ENCODE data around the gene UNC13D. TPM values are rescaled to one million over a fixed set of nuclear protein-coding genes. Genes with fewer than 3 reads are reported as not detected.

UNC13D gene
- total and polyA plus RNA-seq, 3 experiments from 2014 or later, result 90.3 to 154 (median 143) TPM

DNA sequence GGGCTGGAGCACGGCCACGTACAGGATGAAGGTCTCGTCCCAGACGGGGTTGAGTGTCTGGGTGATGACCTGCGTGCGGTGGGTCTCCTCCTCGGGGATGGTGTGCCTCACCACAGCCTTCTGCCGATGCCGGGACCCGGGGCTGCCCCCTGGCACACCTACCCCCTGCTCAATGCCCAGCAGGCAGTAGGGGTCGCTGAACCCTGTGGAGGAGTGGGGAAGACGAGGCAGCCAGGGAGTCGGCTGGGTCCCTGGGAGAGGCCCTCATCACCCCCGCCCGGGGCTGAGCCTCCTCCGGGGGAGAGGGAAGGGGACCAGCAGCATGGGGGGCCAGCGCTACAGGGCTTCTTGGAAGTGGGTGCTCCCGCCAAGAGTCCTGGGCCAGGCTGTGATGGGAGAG is 1.8 kb downstream of the UNC13D start:
- Mint-ChIP-seq H3K27me3 (no peaks in the 10 kb centered on the region), H3K4me3 (peak overlapping the region in 6 of 7 donors; percentile 92 to 98 (median 94)), H3K9me3 (no peaks in the 10 kb centered on the region), H3K4me1 (peaks cover 5 to 36% (median 11%) of the 10 kb centered on the region in 3 donors), H3K27ac (peak overlapping the region in 7 of 8 donors; percentile 53 to 92 (median 70)), H3K36me3 (peaks cover 0 to 69% (median 0%) of the 10 kb centered on the region in 3 donors)
- no peak for DNase-seq
- POLR2A ChIA-PET, result interaction anchor here (1.0 to 4.9 kb wide), 4 partner anchors 9 to 15 kb away, joined by 3 to 61 read pairs (median 12); partner anchors contain the start of gene WBP2
- peaks cover 19% of the 10 kb centered on the region for H3K36me3 ChIP-seq (ENCODE audit: insufficient read depth, low read length)
- peaks cover 28% of the 10 kb centered on the region for H3K4me1 ChIP-seq (ENCODE audit: insufficient read depth, low read length)
- peak overlapping the region; percentile 91 for H3K4me3 ChIP-seq (ENCODE audit: low read length)
- peak overlapping the region; percentile 89 for H3K27ac ChIP-seq (ENCODE audit: low read depth, low read length)
- CTCF ChIA-PET, result interaction anchor here (0.8 to 5.6 kb wide), 2 partner anchors 12 to 95 kb away, joined by 3 to 38 read pairs; partner anchors contain the start of gene WBP2
- H3K9me3 ChIP-seq (ENCODE audit: low read length), result no peaks in the 10 kb centered on the region
- H3K27me3 ChIP-seq (ENCODE audit: insufficient read depth, low read length, poor library complexity, severe bottlenecking), result no peaks in the 10 kb centered on the region

DNA sequence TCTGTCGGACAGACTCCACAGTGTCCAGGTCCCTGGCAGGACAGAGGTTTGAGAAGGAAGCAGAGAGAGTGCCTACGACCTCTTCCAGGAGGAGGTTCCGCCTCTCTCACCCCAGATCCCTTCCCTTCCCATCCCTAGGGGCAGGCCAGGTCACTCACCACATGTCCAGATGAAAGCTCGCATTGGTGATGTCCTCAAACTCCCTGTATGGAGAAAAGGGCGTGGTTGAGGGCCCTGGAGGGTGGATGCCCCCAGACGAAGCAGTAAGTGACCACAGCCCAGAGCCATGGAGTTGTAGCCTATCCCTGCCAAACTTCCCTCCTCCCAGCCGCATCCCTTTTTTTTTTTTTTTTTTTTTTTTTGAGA is 3.4 kb downstream of the UNC13D start:
- Mint-ChIP-seq H3K4me1 (peaks cover 5 to 36% (median 9%) of the 10 kb centered on the region in 3 donors), H3K9me3 (no peaks in the 10 kb centered on the region), H3K4me3 (peak overlapping the region in 3 of 7 donors; percentile 43 to 63 (median 56)), H3K27me3 (no peaks in the 10 kb centered on the region), H3K27ac (peak overlapping the region in 2 of 8 donors; percentile 33 to 75), H3K36me3 (peaks cover 0 to 63% (median 0%) of the 10 kb centered on the region in 3 donors)
- no peak for DNase-seq
- Histone ChIP-seq H3K36me3 (ENCODE audit: insufficient read depth, low read length) (peaks cover 31% of the 10 kb centered on the region), H3K27me3 (ENCODE audit: insufficient read depth, low read length, poor library complexity, severe bottlenecking) (no peaks in the 10 kb centered on the region), H3K27ac (ENCODE audit: low read depth, low read length) (no peak overlapping the region), H3K4me3 (ENCODE audit: low read length) (no peak overlapping the region), H3K9me3 (ENCODE audit: low read length) (no peaks in the 10 kb centered on the region), H3K4me1 (ENCODE audit: insufficient read depth, low read length) (peaks cover 27% of the 10 kb centered on the region)
- CTCF ChIA-PET, result interaction anchor here (1.3 to 1.5 kb wide), 2 partner anchors 26 to 58 kb away, joined by 3 to 4 read pairs; no protein-coding TSS in a partner anchor
- POLR2A ChIA-PET, result interaction anchor here (0.7 to 0.8 kb wide), 2 partner anchors 12 to 64 kb away, joined by 3 to 6 read pairs; no protein-coding TSS in a partner anchor

DNA sequence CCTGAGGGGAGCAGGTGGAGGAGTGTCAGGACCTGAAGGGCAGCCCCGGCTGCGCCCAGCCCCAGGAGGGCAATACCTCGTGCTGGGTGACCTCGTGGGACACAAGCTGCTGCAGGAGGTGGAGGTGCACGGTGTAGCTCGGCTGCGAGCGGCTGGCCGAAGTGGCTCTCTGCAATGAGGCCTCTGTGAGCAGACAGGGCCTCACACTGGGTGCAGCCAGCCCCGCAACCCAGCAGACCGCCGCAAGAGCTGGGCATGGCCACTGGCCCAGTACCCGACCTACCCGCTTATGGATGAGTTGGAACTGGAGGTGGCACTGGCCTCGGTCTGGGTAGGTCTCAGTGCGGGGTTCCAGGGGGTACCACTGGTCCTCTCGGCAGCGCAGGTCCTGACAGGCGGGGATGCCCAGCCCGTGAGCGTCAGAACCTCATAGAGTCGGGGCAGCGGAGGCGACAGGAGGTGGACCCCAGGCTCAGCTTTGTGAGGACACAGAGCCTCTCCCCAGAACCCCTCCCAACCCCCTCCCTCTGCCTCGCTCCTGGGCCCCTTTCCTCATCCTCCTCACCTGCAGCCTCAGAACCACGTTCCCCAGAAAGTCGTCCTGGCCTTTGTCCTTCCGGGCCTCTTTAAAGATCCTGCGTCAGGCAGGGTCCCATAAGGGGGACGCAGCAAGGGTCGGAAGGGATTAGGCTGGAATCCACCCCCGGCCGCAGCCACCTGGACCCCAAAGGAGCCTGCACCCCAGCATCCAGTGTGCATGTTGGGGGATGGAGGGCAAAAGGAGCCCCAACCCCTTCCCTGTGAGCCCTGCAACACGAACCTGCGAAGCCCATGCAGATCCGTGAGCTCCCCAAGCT is 4.0 kb downstream of the UNC13D start:
- no peaks in the 10 kb centered on the region for H3K27me3 ChIP-seq (ENCODE audit: insufficient read depth, low read length, poor library complexity, severe bottlenecking)
- no peaks in the 10 kb centered on the region for H3K9me3 ChIP-seq (ENCODE audit: low read length)
- POLR2A ChIA-PET, result interaction anchor here (0.7 to 1.0 kb wide), 4 partner anchors 8 to 87 kb away, joined by 3 to 7 read pairs (median 4); no protein-coding TSS in a partner anchor
- H3K4me3 ChIP-seq (ENCODE audit: low read length), result no peak overlapping the region
- Mint-ChIP-seq H3K36me3 (peaks cover 0 to 60% (median 0%) of the 10 kb centered on the region in 3 donors), H3K9me3 (no peaks in the 10 kb centered on the region), H3K4me3 (no peak overlapping the region), H3K27ac (peak overlapping the region in 3 of 8 donors; percentile 33 to 52 (median 41)), H3K4me1 (peaks cover 5 to 32% (median 7%) of the 10 kb centered on the region in 3 donors), H3K27me3 (no peaks in the 10 kb centered on the region)
- CTCF ChIA-PET, result interaction anchor here (1.2 to 1.5 kb wide), 3 partner anchors 8 to 57 kb away, joined by 3 to 4 read pairs (median 4); no protein-coding TSS in a partner anchor
- no peak for DNase-seq
- peaks cover 22% of the 10 kb centered on the region for H3K4me1 ChIP-seq (ENCODE audit: insufficient read depth, low read length)
- peaks cover 37% of the 10 kb centered on the region for H3K36me3 ChIP-seq (ENCODE audit: insufficient read depth, low read length)
- no peak overlapping the region for H3K27ac ChIP-seq (ENCODE audit: low read depth, low read length)

DNA sequence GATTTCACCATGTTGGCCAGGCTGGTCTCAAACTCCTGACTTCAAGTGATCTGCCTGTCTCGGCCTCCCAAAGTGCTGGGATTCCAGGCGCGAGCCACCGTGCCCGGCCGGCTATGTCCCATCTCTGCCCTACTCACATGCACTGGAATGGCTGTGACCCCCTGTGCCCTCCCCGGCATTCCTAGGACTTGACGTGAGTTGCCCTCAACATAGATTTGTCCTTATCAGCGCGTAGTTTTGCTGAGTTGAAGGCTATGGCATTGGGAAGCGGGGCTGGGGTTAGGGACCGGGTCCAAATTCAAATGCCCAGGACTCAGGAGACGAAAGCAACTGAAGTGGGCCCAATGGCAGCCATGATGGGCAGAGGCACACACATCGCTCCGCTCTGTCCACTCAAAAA is 5.8 kb downstream of the UNC13D start:
- Mint-ChIP-seq H3K9me3 (no peaks in the 10 kb centered on the region), H3K27ac (peak overlapping the region in 5 of 8 donors; percentile 32 to 93 (median 63)), H3K4me3 (no peak overlapping the region), H3K4me1 (peaks cover 17 to 37% (median 17%) of the 10 kb centered on the region in 3 donors), H3K36me3 (peaks cover 0 to 73% (median 3%) of the 10 kb centered on the region in 3 donors), H3K27me3 (no peaks in the 10 kb centered on the region)
- Histone ChIP-seq H3K4me1 (ENCODE audit: insufficient read depth, low read length) (peaks cover 30% of the 10 kb centered on the region), H3K4me3 (ENCODE audit: low read length) (no peak overlapping the region), H3K27ac (ENCODE audit: low read depth, low read length) (no peak overlapping the region), H3K9me3 (ENCODE audit: low read length) (no peaks in the 10 kb centered on the region), H3K27me3 (ENCODE audit: insufficient read depth, low read length, poor library complexity, severe bottlenecking) (no peaks in the 10 kb centered on the region), H3K36me3 (ENCODE audit: insufficient read depth, low read length) (peaks cover 55% of the 10 kb centered on the region)
- CTCF ChIA-PET, result interaction anchor here (1.6 kb wide), 1 partner anchor 11 kb away, joined by 3 read pairs; no protein-coding TSS in a partner anchor
- POLR2A ChIA-PET, result no interaction called here
- no peak for DNase-seq

DNA sequence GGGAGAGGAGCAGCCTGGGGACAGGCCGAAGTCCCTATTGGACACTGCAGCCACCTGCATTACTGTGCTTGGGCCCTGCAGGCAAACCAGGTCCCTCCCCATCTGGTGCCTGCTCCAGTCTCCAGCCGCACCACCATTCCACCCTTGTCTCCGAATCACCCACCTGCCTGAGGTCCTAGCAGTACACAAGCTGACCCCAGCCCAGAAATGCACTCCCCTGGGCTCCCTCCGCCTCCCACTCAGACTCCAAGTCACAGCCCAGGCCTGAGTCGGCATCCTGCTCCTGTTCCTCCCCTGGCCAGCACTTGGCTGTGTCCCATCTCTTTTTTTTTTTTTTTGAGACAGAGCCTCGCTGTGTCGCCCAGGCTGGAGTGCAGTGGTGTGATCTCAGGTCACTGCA is 6.3 kb downstream of the UNC13D start:
- peaks cover 34% of the 10 kb centered on the region for H3K4me1 ChIP-seq (ENCODE audit: insufficient read depth, low read length)
- CTCF ChIA-PET, result interaction anchor here (1.6 kb wide), 1 partner anchor 12 kb away, joined by 3 read pairs; no protein-coding TSS in a partner anchor
- no peak overlapping the region for H3K4me3 ChIP-seq (ENCODE audit: low read length)
- no peak overlapping the region for H3K27ac ChIP-seq (ENCODE audit: low read depth, low read length)
- no peaks in the 10 kb centered on the region for H3K27me3 Mint-ChIP-seq
- peaks cover 0 to 74% (median 4%) of the 10 kb centered on the region in 3 donors for H3K36me3 Mint-ChIP-seq
- no peaks in the 10 kb centered on the region for H3K27me3 ChIP-seq (ENCODE audit: insufficient read depth, low read length, poor library complexity, severe bottlenecking)
- H3K36me3 ChIP-seq (ENCODE audit: insufficient read depth, low read length), result peaks cover 56% of the 10 kb centered on the region
- no peaks in the 10 kb centered on the region for H3K9me3 ChIP-seq (ENCODE audit: low read length)
- peaks cover 18 to 39% (median 22%) of the 10 kb centered on the region in 3 donors for H3K4me1 Mint-ChIP-seq
- peak overlapping the region in 6 of 8 donors; percentile 52 to 93 (median 68) for H3K27ac Mint-ChIP-seq
- POLR2A ChIA-PET, result no interaction called here
- no peak for DNase-seq
- no peak overlapping the region for H3K4me3 Mint-ChIP-seq
- no peaks in the 10 kb centered on the region for H3K9me3 Mint-ChIP-seq

DNA sequence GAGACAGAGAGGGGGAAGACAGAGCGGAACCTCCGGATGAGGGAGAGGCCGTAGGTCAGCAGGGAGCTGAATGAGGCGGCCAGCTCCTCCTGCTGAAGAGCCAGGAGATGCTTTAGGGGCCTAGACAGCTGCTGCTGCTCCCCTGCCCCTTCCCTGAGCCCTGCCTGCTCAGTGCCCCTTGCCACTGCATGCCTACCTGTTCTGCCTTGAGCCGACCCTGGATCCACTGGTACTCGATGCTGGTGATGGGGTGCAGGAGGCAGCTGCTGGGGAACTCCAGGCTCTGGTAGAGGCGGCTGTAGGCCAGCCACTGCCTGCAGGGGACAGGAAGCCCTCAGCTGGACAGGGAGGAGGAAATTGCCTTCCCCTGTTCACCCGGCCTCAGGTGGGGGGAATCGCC is 7.6 kb downstream of the UNC13D start:
- no peak for DNase-seq
- no peak overlapping the region for H3K4me3 ChIP-seq (ENCODE audit: low read length)
- Mint-ChIP-seq H3K27me3 (no peaks in the 10 kb centered on the region), H3K9me3 (no peaks in the 10 kb centered on the region), H3K4me1 (peaks cover 25 to 47% (median 27%) of the 10 kb centered on the region in 3 donors), H3K4me3 (no peak overlapping the region), H3K27ac (peak overlapping the region in 1 of 8 donors; percentile 88), H3K36me3 (peaks cover 0 to 75% (median 4%) of the 10 kb centered on the region in 3 donors)
- H3K4me1 ChIP-seq (ENCODE audit: insufficient read depth, low read length), result peaks cover 36% of the 10 kb centered on the region
- POLR2A ChIA-PET, result interaction anchor here (0.6 to 0.7 kb wide), 2 partner anchors 10 to 33 kb away, joined by 3 to 4 read pairs; no protein-coding TSS in a partner anchor
- no peak overlapping the region for H3K27ac ChIP-seq (ENCODE audit: low read depth, low read length)
- H3K36me3 ChIP-seq (ENCODE audit: insufficient read depth, low read length), result peaks cover 51% of the 10 kb centered on the region
- CTCF ChIA-PET, result interaction anchor here (1.0 to 1.6 kb wide), 3 partner anchors 13 to 83 kb away, joined by 3 to 5 read pairs (median 3); partner anchors contain the start of gene WBP2
- no peaks in the 10 kb centered on the region for H3K27me3 ChIP-seq (ENCODE audit: insufficient read depth, low read length, poor library complexity, severe bottlenecking)
- no peaks in the 10 kb centered on the region for H3K9me3 ChIP-seq (ENCODE audit: low read length)

DNA sequence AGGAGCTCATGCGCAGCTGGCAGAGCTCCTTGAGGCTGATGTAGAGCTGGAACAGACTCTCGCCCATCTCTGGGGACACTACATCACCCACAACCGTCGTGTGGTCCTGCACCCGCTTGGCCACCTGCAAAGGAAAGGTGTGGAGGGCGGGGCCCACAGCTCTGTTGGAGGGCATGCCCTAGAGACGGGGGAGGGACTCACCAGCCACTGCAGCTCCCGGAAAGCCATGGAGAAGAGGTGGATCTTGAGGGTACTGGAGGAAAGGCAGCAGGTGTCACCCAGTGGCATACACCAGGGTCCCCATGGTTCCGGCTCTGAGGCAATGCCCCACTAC is 8.6 kb downstream of the UNC13D start:
- CTCF ChIA-PET, result interaction anchor here (1.6 kb wide), 1 partner anchor 20 kb away, joined by 5 read pairs; the partner anchor contains the start of gene WBP2
- POLR2A ChIA-PET, result interaction anchor here (4.1 kb wide), 1 partner anchor 8 kb away, joined by 18 read pairs; the partner anchor contains the start of gene UNC13D

More for the DNA sequence above, 8.6 kb downstream of the UNC13D start:
- H3K4me1 Mint-ChIP-seq, result peaks cover 25 to 51% (median 27%) of the 10 kb centered on the region in 3 donors
- H3K27me3 ChIP-seq (ENCODE audit: insufficient read depth, low read length, poor library complexity, severe bottlenecking), result no peaks in the 10 kb centered on the region
- H3K27ac ChIP-seq (ENCODE audit: low read depth, low read length), result no peak overlapping the region
- no peaks in the 10 kb centered on the region for H3K9me3 ChIP-seq (ENCODE audit: low read length)
- no peak overlapping the region for H3K4me3 Mint-ChIP-seq
- H3K36me3 ChIP-seq (ENCODE audit: insufficient read depth, low read length), result peaks cover 47% of the 10 kb centered on the region
- H3K4me1 ChIP-seq (ENCODE audit: insufficient read depth, low read length), result peaks cover 36% of the 10 kb centered on the region
- H3K27me3 Mint-ChIP-seq, result no peaks in the 10 kb centered on the region
- H3K36me3 Mint-ChIP-seq, result peaks cover 0 to 78% (median 4%) of the 10 kb centered on the region in 3 donors
- no peak overlapping the region for H3K4me3 ChIP-seq (ENCODE audit: low read length)
- no peaks in the 10 kb centered on the region for H3K9me3 Mint-ChIP-seq
- DNase-seq, result no peak
- H3K27ac Mint-ChIP-seq, result peak overlapping the region in 1 of 8 donors; percentile 64

Data from CD8-positive, alpha-beta memory T cell (primary cell).